ENCODE measurements around the gene GTPBP1. TPM values are rescaled to one million over a fixed set of nuclear protein-coding genes. Genes with fewer than 3 reads are reported as not detected.

Gene GTPBP1
- total RNA-seq, 1 donor from 2014 or later = 43.3 TPM

DNA sequence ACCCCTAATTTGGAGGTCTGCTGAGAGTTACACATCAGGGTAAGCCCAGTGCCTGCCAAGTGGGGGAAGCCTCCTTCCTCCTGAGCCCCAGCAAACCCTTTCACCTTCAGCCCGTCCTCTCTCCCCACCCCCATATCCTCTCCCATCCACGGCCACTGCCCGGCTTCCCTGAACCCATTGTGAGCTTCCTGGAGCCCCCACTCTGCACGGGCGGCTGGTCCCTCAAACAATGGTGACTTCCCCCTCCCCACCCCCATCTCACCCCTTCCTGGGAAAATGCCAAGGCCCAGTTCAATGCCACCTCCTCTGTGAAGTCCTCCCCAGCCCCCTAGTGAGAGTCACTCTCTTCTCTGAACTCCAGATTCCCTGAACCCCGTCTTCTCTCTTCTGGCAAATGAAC lies 70.3 kb downstream of the GTPBP1 start:
- TF ChIP-seq, protein P1, sequence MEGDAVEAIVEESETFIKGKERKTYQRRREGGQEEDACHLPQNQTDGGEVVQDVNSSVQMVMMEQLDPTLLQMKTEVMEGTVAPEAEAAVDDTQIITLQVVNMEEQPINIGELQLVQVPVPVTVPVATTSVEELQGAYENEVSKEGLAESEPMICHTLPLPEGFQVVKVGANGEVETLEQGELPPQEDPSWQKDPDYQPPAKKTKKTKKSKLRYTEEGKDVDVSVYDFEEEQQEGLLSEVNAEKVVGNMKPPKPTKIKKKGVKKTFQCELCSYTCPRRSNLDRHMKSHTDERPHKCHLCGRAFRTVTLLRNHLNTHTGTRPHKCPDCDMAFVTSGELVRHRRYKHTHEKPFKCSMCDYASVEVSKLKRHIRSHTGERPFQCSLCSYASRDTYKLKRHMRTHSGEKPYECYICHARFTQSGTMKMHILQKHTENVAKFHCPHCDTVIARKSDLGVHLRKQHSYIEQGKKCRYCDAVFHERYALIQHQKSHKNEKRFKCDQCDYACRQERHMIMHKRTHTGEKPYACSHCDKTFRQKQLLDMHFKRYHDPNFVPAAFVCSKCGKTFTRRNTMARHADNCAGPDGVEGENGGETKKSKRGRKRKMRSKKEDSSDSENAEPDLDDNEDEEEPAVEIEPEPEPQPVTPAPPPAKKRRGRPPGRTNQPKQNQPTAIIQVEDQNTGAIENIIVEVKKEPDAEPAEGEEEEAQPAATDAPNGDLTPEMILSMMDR (IDR thresholded peaks at IDR 0.05) = no peak
- Mint-ChIP-seq H3K4me3 (ENCODE audit: unreplicated experiment) (no peak overlapping the region), H3K27me3 (ENCODE audit: low read depth) (no peaks in the 10 kb centered on the region), H3K9me3 (ENCODE audit: low read depth) (no peaks in the 10 kb centered on the region), H3K36me3 (ENCODE audit: low read depth) (peaks cover 5% of the 10 kb centered on the region), H3K4me1 (ENCODE audit: low read depth) (no peaks in the 10 kb centered on the region), H3K27ac (ENCODE audit: unreplicated experiment) (no peak overlapping the region)
- no peak for DNase-seq (ENCODE audit: low spot score)

DNA sequence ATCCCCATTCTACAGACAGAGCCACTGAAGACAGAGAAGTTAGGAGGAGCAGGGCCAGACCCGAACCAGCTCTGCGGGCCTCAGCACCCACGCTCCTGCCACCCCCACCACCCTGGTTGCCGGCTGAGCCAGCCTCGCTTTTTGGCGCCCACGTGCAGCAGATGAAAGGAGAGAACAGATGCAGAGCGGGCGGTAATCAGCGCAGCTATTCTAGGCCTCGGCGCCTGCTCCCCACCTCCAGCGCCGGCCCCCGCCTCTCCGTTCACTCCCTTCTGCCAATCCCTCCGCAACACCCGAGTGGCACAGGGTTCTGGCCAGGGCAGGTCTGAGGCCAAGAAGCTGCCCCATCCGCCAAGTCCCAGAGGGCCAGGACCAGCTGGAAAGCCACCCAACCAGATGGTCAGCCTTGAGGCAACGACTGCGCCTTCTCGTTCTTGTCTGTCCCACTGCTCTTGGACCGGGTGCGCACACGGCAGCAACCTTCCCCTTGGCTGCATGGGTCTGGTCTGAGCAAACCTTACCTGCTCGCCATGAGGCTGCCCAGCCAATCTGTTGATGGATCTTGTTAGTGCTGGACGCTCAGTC lies 71.4 kb downstream of the GTPBP1 start:
- no peak overlapping the region for H3K4me3 Mint-ChIP-seq (ENCODE audit: unreplicated experiment)
- no peaks in the 10 kb centered on the region for H3K27me3 Mint-ChIP-seq (ENCODE audit: low read depth)

DNA sequence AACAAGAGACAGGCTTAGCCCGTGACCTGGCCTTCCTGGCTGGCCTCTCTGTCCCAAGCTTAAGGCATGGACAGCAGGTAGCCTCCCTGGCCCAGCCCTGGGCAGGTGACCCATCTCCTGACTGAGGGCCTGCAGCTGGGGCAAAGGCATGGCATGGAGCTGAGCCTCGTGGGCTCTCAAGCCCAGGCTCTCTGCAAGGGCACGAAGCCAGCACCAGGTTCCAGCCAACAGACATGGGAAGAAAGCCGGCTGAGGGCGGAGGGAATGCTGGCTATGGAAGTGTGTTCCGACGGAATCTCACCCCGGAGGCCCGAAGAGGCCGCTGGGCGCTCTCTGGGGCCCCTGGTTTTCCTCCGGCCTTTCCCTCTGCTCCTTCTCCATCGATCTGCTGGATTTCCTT lies 75.3 kb downstream of the GTPBP1 start:
- no peaks in the 10 kb centered on the region for H3K9me3 Mint-ChIP-seq (ENCODE audit: low read depth)
- peaks cover 6% of the 10 kb centered on the region for H3K36me3 Mint-ChIP-seq (ENCODE audit: low read depth)
- H3K27ac Mint-ChIP-seq (ENCODE audit: unreplicated experiment) = no peak overlapping the region
- H3K4me1 Mint-ChIP-seq (ENCODE audit: low read depth) = peaks cover 29% of the 10 kb centered on the region
- DNase-seq (ENCODE audit: low spot score) = no peak
- no peak overlapping the region for H3K4me3 Mint-ChIP-seq (ENCODE audit: unreplicated experiment)
- H3K27me3 Mint-ChIP-seq (ENCODE audit: low read depth) = no peaks in the 10 kb centered on the region
- TF ChIP-seq, protein P1 (IDR thresholded peaks at IDR 0.05) = no peak

More for the DNA sequence above, 71.4 kb downstream of the GTPBP1 start:
- H3K9me3 Mint-ChIP-seq (ENCODE audit: low read depth) = no peaks in the 10 kb centered on the region
- peaks cover 7% of the 10 kb centered on the region for H3K36me3 Mint-ChIP-seq (ENCODE audit: low read depth)
- H3K27ac Mint-ChIP-seq (ENCODE audit: unreplicated experiment) = no peak overlapping the region
- no peak for DNase-seq (ENCODE audit: low spot score)
- TF ChIP-seq, protein P1 (IDR thresholded peaks at IDR 0.05) = no peak
- H3K4me1 Mint-ChIP-seq (ENCODE audit: low read depth) = peaks cover 8% of the 10 kb centered on the region

DNA sequence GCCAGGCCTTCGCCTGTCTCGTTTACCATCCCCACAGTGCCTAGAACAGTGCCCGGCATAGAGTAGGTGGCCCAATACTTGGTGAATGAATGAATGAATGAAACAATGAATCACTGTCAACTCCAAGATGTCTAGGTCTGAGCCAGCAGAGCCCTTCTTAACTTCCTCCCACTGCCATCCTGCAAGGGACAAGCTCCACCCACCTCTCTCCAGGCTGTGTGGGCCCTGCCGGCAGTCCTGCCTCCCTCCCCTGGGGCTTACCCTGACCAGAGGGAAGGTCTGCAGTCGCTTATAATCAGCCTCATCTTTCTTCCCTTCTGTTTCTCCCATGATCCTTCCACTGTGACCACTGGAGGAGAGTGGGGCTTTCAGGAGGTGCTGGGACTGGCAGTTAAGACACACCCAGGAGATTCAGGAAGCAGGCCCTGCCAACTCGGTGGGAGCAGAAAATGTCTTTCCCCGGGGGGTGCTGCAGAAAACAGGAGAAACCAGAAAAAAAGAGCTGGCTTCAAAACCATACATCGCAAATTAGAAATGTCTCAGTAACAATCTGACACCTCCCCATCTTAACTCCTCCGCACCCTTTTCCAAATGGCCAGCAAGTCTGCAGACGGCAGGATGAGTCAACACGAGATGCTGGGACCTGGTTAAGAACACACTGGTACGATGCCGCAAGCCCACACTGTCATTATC lies 76.8 kb downstream of the GTPBP1 start:
- H3K36me3 Mint-ChIP-seq (ENCODE audit: low read depth) = peaks cover 6% of the 10 kb centered on the region
- peak overlapping the region; percentile 72 for H3K27ac Mint-ChIP-seq (ENCODE audit: unreplicated experiment)
- DNase-seq (ENCODE audit: low spot score) = no peak
- TF ChIP-seq, protein P1 (IDR thresholded peaks at IDR 0.05) = no peak
- peaks cover 39% of the 10 kb centered on the region for H3K4me1 Mint-ChIP-seq (ENCODE audit: low read depth)
- no peaks in the 10 kb centered on the region for H3K9me3 Mint-ChIP-seq (ENCODE audit: low read depth)
- no peaks in the 10 kb centered on the region for H3K27me3 Mint-ChIP-seq (ENCODE audit: low read depth)
- no peak overlapping the region for H3K4me3 Mint-ChIP-seq (ENCODE audit: unreplicated experiment)

Other genes starting within 250 kb of the GTPBP1 start
- 127 to 137 TPM (median 134 TPM) in 3 replicates for gene KDELR3, start 237.8 kb upstream of the GTPBP1 start, total RNA-seq
- gene DDX17, start 199.6 kb upstream of the GTPBP1 start, total RNA-seq = 306 to 362 TPM (median 321 TPM) in 3 replicates
- gene DMC1, start 135.8 kb upstream of the GTPBP1 start, total RNA-seq = 0.51 to 1.2 TPM (median 0.82 TPM) in 3 replicates
- 1.5 to 5.4 TPM (median 1.8 TPM) in 3 replicates for gene FAM227A, start 49.6 kb upstream of the GTPBP1 start, total RNA-seq
- 29.9 to 44.5 TPM (median 33.5 TPM) in 3 replicates for gene CBY1, start 49.3 kb upstream of the GTPBP1 start, total RNA-seq
- 44.8 to 54.1 TPM (median 47.7 TPM) in 3 replicates for gene TOMM22, start 24.0 kb upstream of the GTPBP1 start, total RNA-seq
- 80.3 to 87.0 TPM (median 85.7 TPM) in 3 replicates for gene JOSD1, start 5.0 kb upstream of the GTPBP1 start, total RNA-seq
- gene SUN2, start 50.1 kb downstream of the GTPBP1 start, total RNA-seq = 89.6 to 124 TPM (median 124 TPM) in 3 replicates
- 10.8 to 14.3 TPM (median 11.8 TPM) in 3 replicates for gene DNAL4, start 88.2 kb downstream of the GTPBP1 start, total RNA-seq
- gene NPTXR, start 138.1 kb downstream of the GTPBP1 start, total RNA-seq = 23.4 to 37.5 TPM (median 35.0 TPM) in 3 replicates
- 80.1 to 110 TPM (median 82.9 TPM) in 3 replicates for gene CBX6, start 166.3 kb downstream of the GTPBP1 start, total RNA-seq

All from chondrocyte (in vitro differentiated cells).